GM12878 (cell line): ENCODE data around the gene MAFG. TPM values are rescaled to one million over a fixed set of nuclear protein-coding genes. Genes with fewer than 3 reads are reported as not detected.

Experiments
- BACH1 ChIP-seq: fragments of 450-650 bp; IDR thresholded peaks from 2 replicates; pipeline ENCODE4 v1.6.1; 2017; ENCODE audit warnings: mild to moderate bottlenecking, borderline replicate concordance
- CHD2 ChIP-seq: IDR thresholded peaks from 2 replicates; pipeline ENCODE4 v1.6.1; 2011; ENCODE audit warnings: low read depth, low read length, improper control_type of control experiment, borderline replicate concordance
- EP300 ChIP-seq, 2 experiments: fragments of 150-350 bp in 1 of 2; IDR thresholded peaks; 2 replicates each; pipeline ENCODE4 v1.6.1; 2011 to 2012; ENCODE audit warnings: low read depth in 2 of 2, low read length in 2 of 2, borderline replicate concordance in 1 of 2, improper control_type of control experiment in 1 of 2, inconsistent platforms in 1 of 2; ENCODE audit not compliant: control insufficient read depth in 1 of 2
- ETV6 ChIP-seq, 2 experiments: fragments of 450-650 bp in 1 of 2; IDR thresholded peaks in 1 of 2; conservative IDR thresholded peaks in 1 of 2; 2 replicates each; pipeline ENCODE4 v1.6.1; 2014; ENCODE audit warnings: antibody characterized with exemption in 1 of 2, borderline replicate concordance in 1 of 2, low read depth in 1 of 2, mild to moderate bottlenecking in 1 of 2, moderate library complexity in 1 of 2
- FOS ChIP-seq: IDR thresholded peaks from 3 replicates; pipeline ENCODE4 v1.6.1; 2011; ENCODE audit warnings: borderline replicate concordance; ENCODE audit not compliant: insufficient read length; ENCODE audit errors: extremely low read depth
- FOXM1 ChIP-seq: IDR thresholded peaks from 2 replicates; pipeline ENCODE4 v1.6.1; 2012; ENCODE audit warnings: low read depth, mild to moderate bottlenecking, inconsistent platforms, low read length, moderate library complexity
- HCFC1 ChIP-seq: fragments of 150-350 bp; IDR thresholded peaks from 2 replicates; pipeline ENCODE4 v1.6.1; 2014; ENCODE audit warnings: low read length
- JUNB ChIP-seq: IDR thresholded peaks from 2 replicates; pipeline ENCODE4 v1.6.1; 2016; ENCODE audit warnings: antibody characterized with exemption, mild to moderate bottlenecking
- MEF2A ChIP-seq: IDR thresholded peaks from 2 replicates; pipeline ENCODE4 v1.6.1; 2011; ENCODE audit warnings: low read depth, mild to moderate bottlenecking, low read length, moderate library complexity; ENCODE audit not compliant: insufficient read depth
- MEF2B ChIP-seq: fragments of 450-650 bp; IDR thresholded peaks from 2 replicates; pipeline ENCODE4 v1.6.1; 2018; ENCODE audit warnings: mild to moderate bottlenecking, moderate library complexity; ENCODE audit not compliant: partially characterized antibody, poor library complexity, severe bottlenecking
- MYC ChIP-seq: IDR thresholded peaks from 2 replicates; pipeline ENCODE4 v1.6.1; 2011; ENCODE audit warnings: mild to moderate bottlenecking, low read length, moderate library complexity, inconsistent platforms; ENCODE audit not compliant: insufficient read depth, insufficient replicate concordance, insufficient read length, severe bottlenecking
- NFXL1 ChIP-seq: fragments of 450-650 bp; IDR thresholded peaks from 2 replicates; pipeline ENCODE4 v1.6.1; 2017; ENCODE audit warnings: antibody characterized with exemption, mild to moderate bottlenecking, borderline replicate concordance
- PAX5 ChIP-seq: IDR thresholded peaks from 2 replicates; pipeline ENCODE4 v1.6.1; 2011; ENCODE audit warnings: low read depth, low read length, borderline replicate concordance
- PML ChIP-seq: IDR thresholded peaks from 2 replicates; pipeline ENCODE4 v1.6.1; 2012; ENCODE audit warnings: low read length, inconsistent platforms
- POU2F2 ChIP-seq: IDR thresholded peaks from 3 replicates; pipeline ENCODE4 v1.6.1; 2011; ENCODE audit warnings: low read depth, mild to moderate bottlenecking, low read length, borderline replicate concordance
- RUNX3 ChIP-seq: IDR thresholded peaks from 2 replicates; pipeline ENCODE4 v1.6.1; 2012; ENCODE audit warnings: low read length, inconsistent platforms
- SREBF1 ChIP-seq: IDR thresholded peaks from 2 replicates; pipeline ENCODE4 v1.6.1; 2012; ENCODE audit warnings: mild to moderate bottlenecking, low read length
- TAF1 ChIP-seq: IDR thresholded peaks from 2 replicates; pipeline ENCODE4 v1.6.1; 2011; ENCODE audit warnings: mild to moderate bottlenecking, low read depth, low read length, borderline replicate concordance
- ZNF207 ChIP-seq: fragments of 450-650 bp; IDR thresholded peaks from 2 replicates; pipeline ENCODE4 v1.6.1; 2014; ENCODE audit warnings: antibody characterized with exemption, mild to moderate bottlenecking, borderline replicate concordance
- ZNF217 ChIP-seq: fragments of 450-650 bp; IDR thresholded peaks from 2 replicates; pipeline ENCODE4 v1.6.1; 2017; ENCODE audit warnings: antibody characterized with exemption, mild to moderate bottlenecking
- ZNF274 ChIP-seq: IDR thresholded peaks from one replicate; pipeline ENCODE4 v1.8.0; 2011; ENCODE audit not compliant: insufficient read length, insufficient read depth
- ZSCAN29 ChIP-seq: fragments of 450-650 bp; IDR thresholded peaks from 2 replicates; pipeline ENCODE4 v1.6.1; 2017; ENCODE audit warnings: mild to moderate bottlenecking, moderate library complexity
- polyA plus RNA-seq, 11 experiments: library from polyadenylated mRNA; depleted of rRNA in 4 of 11; unstranded in 6 of 11; stranded (reverse) in 5 of 11; fragments of >200 nt; fragmentation: Nextera tagmentation in 4 of 11; fragmentation: Illumina TruSeq in 1 of 11; extraction: Ambion mirVana in 4 of 11; extraction: Trizol in 1 of 11; gene quantifications; 1 replicate in 1 of 11; 2 replicates in 10 of 11; pipeline versions ENCODE4 v1.2.1 to v1.2.3, GENCODE V29; 2011 to 2016; ENCODE audit warnings: inconsistent platforms in 2 of 11, missing spikeins in 2 of 11, low read depth in 1 of 11
- total RNA-seq, 4 experiments: library from RNA; depleted of rRNA in 3 of 4; stranded (reverse); fragments of >200 nt in 3 of 4; fragmentation: Illumina TruSeq in 1 of 4; extraction: Trizol in 1 of 4; gene quantifications; 2 replicates each; pipeline versions ENCODE4 v1.2.1 to v1.2.3, GENCODE V29; 2013 to 2021
- TF ChIP-seq, protein P1 (sequence below): IDR thresholded peaks from 2 replicates; pipeline ENCODE4 v1.6.1; 2011; ENCODE audit warnings: low read depth, mild to moderate bottlenecking, low read length, moderate library complexity, borderline replicate concordance; ENCODE audit errors: extremely low read depth
- TF ChIP-seq, protein P2 (sequence below): fragments of 450-650 bp; IDR thresholded peaks from 2 replicates; pipeline ENCODE4 v1.6.1; 2017; ENCODE audit warnings: mild to moderate bottlenecking, low read depth, inconsistent platforms; ENCODE audit not compliant: poor library complexity, severe bottlenecking
- TF ChIP-seq, protein P3 (sequence below): IDR thresholded peaks from 2 replicates; pipeline ENCODE4 v1.6.1; 2011; ENCODE audit warnings: mild to moderate bottlenecking, low read depth, low read length, moderate library complexity; ENCODE audit not compliant: insufficient replicate concordance
- TF ChIP-seq, protein P4 (sequence below): IDR thresholded peaks from 2 replicates; pipeline ENCODE4 v1.6.1; 2011; ENCODE audit warnings: low read depth, low read length, improper control_type of control experiment, borderline replicate concordance

MAFG gene
- total and polyA plus RNA-seq, 10 of the 15 experiments (the other 5 are each of a cell fraction or from before 2014, with no cell fraction given) = 0.48 to 20.1 (median 7.6) TPM

DNA sequence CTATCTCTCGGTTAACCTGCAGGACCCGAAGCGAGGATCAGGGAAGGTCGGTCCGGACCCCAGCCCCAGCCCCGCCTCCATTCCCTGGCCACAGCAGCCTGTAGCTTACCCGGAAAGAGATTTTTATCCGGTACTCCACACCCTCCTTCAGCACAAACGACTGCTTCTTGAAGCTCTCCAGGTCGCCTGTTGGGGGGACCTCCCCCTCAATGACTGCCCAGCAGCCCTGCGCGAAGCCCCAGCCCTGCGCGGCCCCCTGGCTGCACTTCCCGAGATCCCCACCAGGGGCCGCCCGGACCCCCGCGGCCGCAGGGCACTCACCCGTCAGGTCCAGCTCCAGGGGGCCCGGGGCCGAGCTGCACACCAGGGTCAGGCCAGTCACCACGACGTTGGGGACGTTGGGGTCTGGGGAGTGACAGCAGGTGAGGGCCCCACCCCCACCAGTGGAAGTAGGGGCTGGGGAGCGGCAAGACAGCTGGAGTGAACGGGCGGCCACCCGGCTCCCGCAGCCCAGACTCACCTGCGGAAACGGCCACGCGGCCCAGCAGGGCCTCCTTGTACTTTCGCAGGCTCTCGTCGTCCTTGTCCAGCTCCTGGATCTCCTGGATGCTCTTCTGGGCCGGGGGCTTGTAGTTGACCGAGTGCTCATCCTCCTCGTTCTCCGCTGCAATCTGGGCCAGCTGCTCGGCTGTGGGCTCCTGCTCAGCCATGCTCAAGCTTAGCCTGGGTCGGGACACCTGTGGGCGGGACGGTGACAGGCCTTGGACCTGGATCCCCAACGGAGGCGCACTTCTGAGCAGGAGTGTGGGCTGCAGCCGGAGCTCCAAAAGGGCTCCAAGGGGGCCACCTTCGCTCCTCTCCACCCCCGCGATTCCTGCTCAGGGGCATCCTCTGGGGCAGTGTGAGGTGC lies 58.1 kb downstream of the MAFG start (continued):
- TF ChIP-seq MYC = no peak
- TF ChIP-seq HCFC1 = no peak
- TF ChIP-seq FOXM1 = no peak
- no peak; the same call in 1 of the 3 replicates for TF ChIP-seq POU2F2
- TF ChIP-seq, protein P1, sequence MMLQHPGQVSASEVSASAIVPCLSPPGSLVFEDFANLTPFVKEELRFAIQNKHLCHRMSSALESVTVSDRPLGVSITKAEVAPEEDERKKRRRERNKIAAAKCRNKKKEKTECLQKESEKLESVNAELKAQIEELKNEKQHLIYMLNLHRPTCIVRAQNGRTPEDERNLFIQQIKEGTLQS = no peak
- TF ChIP-seq CHD2 = 0 out of 2 replicates have a peak, but pooled peaks have one; percentile 21
- no peak for TF ChIP-seq NFXL1
- no peak for TF ChIP-seq PML
- TF ChIP-seq TAF1 = no peak
- no peak for TF ChIP-seq ZNF274
- no peak for TF ChIP-seq BACH1
- no peak for TF ChIP-seq ETV6 (conservative IDR thresholded peaks at IDR 0.05 in 1 of 2, IDR thresholded peaks at IDR 0.05 in 1 of 2; ENCODE audit: borderline replicate concordance in 1 of 2, low read depth in 1 of 2)
- TF ChIP-seq SREBF1 = no peak
- no peak for TF ChIP-seq ZNF207
- TF ChIP-seq JUNB = no peak
- TF ChIP-seq MEF2B = no peak
- TF ChIP-seq ZSCAN29 = no peak
- TF ChIP-seq, protein P2, sequence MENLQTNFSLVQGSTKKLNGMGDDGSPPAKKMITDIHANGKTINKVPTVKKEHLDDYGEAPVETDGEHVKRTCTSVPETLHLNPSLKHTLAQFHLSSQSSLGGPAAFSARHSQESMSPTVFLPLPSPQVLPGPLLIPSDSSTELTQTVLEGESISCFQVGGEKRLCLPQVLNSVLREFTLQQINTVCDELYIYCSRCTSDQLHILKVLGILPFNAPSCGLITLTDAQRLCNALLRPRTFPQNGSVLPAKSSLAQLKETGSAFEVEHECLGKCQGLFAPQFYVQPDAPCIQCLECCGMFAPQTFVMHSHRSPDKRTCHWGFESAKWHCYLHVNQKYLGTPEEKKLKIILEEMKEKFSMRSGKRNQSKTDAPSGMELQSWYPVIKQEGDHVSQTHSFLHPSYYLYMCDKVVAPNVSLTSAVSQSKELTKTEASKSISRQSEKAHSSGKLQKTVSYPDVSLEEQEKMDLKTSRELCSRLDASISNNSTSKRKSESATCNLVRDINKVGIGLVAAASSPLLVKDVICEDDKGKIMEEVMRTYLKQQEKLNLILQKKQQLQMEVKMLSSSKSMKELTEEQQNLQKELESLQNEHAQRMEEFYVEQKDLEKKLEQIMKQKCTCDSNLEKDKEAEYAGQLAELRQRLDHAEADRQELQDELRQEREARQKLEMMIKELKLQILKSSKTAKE = no peak
- no peak for TF ChIP-seq MEF2A
- TF ChIP-seq EP300 (IDR thresholded peaks at IDR 0.05; ENCODE audit: borderline replicate concordance in 1 of 2, control insufficient read depth in 1 of 2, low read depth in 2 of 2, low read length in 2 of 2) = no peak
- TF ChIP-seq, protein P3, sequence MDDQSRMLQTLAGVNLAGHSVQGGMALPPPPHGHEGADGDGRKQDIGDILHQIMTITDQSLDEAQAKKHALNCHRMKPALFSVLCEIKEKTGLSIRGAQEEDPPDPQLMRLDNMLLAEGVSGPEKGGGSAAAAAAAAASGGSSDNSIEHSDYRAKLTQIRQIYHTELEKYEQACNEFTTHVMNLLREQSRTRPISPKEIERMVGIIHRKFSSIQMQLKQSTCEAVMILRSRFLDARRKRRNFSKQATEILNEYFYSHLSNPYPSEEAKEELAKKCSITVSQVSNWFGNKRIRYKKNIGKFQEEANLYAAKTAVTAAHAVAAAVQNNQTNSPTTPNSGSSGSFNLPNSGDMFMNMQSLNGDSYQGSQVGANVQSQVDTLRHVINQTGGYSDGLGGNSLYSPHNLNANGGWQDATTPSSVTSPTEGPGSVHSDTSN = no peak
- no peak for TF ChIP-seq ZNF217
- TF ChIP-seq RUNX3 = no peak
- TF ChIP-seq PAX5 = no peak
- TF ChIP-seq, protein P4, sequence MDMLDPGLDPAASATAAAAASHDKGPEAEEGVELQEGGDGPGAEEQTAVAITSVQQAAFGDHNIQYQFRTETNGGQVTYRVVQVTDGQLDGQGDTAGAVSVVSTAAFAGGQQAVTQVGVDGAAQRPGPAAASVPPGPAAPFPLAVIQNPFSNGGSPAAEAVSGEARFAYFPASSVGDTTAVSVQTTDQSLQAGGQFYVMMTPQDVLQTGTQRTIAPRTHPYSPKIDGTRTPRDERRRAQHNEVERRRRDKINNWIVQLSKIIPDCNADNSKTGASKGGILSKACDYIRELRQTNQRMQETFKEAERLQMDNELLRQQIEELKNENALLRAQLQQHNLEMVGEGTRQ = no peak
- no peak for TF ChIP-seq FOS
